Measurements from ENCODE around the gene MIEN1. TPM values are rescaled to one million over a fixed set of nuclear protein-coding genes. Genes with fewer than 3 reads are reported as not detected.
"Not testable (repeated sequence)": the region's sequence is repeated elsewhere in the genome, so short reads cannot be mapped to it uniquely, and the experiment has no call there.

Gene MIEN1
- total RNA-seq, 6 donors from 2014 or later, result 26.2 to 54.1 (median 43.2) TPM

DNA sequence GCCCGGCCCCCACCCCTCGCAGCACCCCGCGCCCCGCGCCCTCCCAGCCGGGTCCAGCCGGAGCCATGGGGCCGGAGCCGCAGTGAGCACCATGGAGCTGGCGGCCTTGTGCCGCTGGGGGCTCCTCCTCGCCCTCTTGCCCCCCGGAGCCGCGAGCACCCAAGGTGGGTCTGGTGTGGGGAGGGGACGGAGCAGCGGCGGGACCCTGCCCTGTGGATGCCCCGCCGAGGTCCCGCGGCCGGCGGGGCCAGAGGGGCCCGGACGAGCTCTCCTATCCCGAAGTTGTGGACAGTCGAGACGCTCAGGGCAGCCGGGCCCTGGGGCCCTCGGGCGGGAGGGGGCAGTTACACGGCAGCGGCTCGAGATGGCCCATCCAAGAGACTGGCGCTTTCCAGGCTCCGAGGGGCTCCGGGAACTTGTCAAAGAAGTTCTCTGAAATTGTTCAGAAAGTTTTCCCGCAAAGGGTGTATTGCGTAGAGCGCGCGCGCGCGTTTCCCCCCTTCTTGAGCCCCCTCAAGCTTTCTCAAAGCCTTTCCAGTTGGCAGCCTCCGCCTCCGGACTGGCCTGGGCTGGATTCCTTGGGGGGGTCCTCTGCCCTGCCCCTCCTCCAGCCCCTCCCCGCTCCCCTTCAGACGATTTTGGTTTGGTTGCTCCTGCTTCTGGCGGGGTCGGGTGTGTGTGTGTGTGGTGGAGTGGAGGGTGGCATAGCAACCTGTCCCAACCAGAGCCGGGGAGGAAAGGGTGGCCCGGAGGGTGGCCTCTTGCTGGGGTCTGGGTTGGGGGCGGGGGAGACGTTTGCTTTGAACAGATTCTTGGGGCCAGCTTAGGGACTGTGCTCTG lies 30.0 kb downstream of the MIEN1 start:
- ATAC-seq (ENCODE audit: low FRiP score in 2 of 2) (peak; percentile 35 to 67), DNase-seq (peak in 1 of 2 donors; percentile 88)
- Histone ChIP-seq H3K9me3 (no peaks in the 10 kb centered on the region), H3K4me1 (peaks cover 13 to 54% (median 38%) of the 10 kb centered on the region in 4 donors), H3K4me3 (peak overlapping the region; percentile 65 to 94 (median 88)), H3K27ac (peak overlapping the region; percentile 86 to 91 (median 88)), H3K27me3 (no peaks in the 10 kb centered on the region), H3K36me3 (no peaks in the 10 kb centered on the region)
- TF ChIP-seq POLR2AphosphoS5 (IDR thresholded peaks at IDR 0.05) (no peak), EP300 (IDR thresholded peaks at IDR 0.05) (no peak), POLR2A (IDR thresholded peaks at IDR 0.05) (no peak), CTCF (IDR thresholded peaks at IDR 0.05) (no peak)
- WGBS, 2 donors, result 2 to 5% methylated on average over 26 to 45 of the region's 57 CpGs

- ATAC-seq (ENCODE audit: low FRiP score in 2 of 2) (peak; percentile 80 to 91), DNase-seq (peak in 1 of 2 donors; percentile 82)
- Histone ChIP-seq H3K27me3 (no peaks in the 10 kb centered on the region), H3K36me3 (no peaks in the 10 kb centered on the region), H3K4me3 (peak within 1 kb of the TSS; percentile 65 to 94 (median 88)), H3K4me1 (peaks cover 13 to 48% (median 33%) of the 10 kb centered on the region in 4 donors), H3K27ac (peak within 1 kb of the TSS; percentile 86 to 91 (median 88)), H3K9me3 (no peaks in the 10 kb centered on the region)
- WGBS, 2 donors, result 6 to 17% methylated on average over 11 to 19 of the region's 20 CpGs
- peak in 1 of 2 donors; percentile 77 for TF ChIP-seq POLR2AphosphoS5 (IDR thresholded peaks at IDR 0.05)
- peak in 2 of 4 donors; percentile 26 to 73 for TF ChIP-seq POLR2A (IDR thresholded peaks at IDR 0.05)
- no peak for TF ChIP-seq CTCF (IDR thresholded peaks at IDR 0.05)
- no peak for TF ChIP-seq EP300 (IDR thresholded peaks at IDR 0.05)
Observed at GRCh38 chr17:39699818-39700147, 30.5 kb downstream of the MIEN1 start, which contains the start of gene ERBB2. TSS of gene ERBB2 (plus strand) at chr17:39700064. CDS start at chr17:39700239, 175 bp downstream.

- H3K27ac ChIP-seq, result peak overlapping the region; percentile 86 to 91 (median 88)
- not testable (repeated sequence) for H3K9me3 ChIP-seq; DNase-seq; ATAC-seq (ENCODE audit: low FRiP score in 2 of 2); H3K27me3 ChIP-seq; H3K36me3 ChIP-seq
- peak overlapping the region; percentile 65 to 94 (median 88) for H3K4me3 ChIP-seq
- WGBS, 2 donors, result 48 to 52% methylated on average over 11 of the region's 11 CpGs
- peaks cover 13 to 43% (median 29%) of the 10 kb centered on the region in 4 donors for H3K4me1 ChIP-seq
Observed at GRCh38 chr17:39699157-39699817, 31.0 kb downstream of the MIEN1 start.

DNA sequence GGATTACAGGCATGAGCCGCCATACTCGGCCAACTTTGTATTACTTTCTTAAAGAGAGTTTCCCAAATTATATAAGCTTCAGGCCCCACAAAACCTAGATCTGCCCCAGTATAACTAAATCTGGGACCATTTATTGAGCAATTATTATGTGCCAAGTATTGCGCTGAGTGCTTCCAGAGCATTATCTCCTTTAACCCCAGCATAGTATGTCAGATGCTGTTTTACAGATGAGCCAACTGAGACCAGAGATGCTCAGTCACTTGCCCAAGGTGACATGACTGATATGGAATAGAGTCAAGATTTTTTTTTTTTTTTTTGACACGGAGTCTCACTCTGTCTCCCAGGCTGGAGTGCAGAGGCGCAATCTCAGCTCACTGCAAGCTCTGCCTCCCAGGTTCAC lies 32.4 kb downstream of the MIEN1 start:
- DNase-seq (no peak), ATAC-seq (ENCODE audit: low FRiP score in 2 of 2) (no peak)
- Histone ChIP-seq H3K36me3 (no peaks in the 10 kb centered on the region), H3K27me3 (no peaks in the 10 kb centered on the region), H3K4me1 (peaks cover 7 to 30% (median 16%) of the 10 kb centered on the region in 4 donors), H3K9me3 (no peaks in the 10 kb centered on the region), H3K4me3 (no peak overlapping the region), H3K27ac (no peak overlapping the region)
- no peak for TF ChIP-seq EP300 (IDR thresholded peaks at IDR 0.05)
- no peak for TF ChIP-seq POLR2A (IDR thresholded peaks at IDR 0.05)
- no peak for TF ChIP-seq POLR2AphosphoS5 (IDR thresholded peaks at IDR 0.05)
- no peak for TF ChIP-seq CTCF (IDR thresholded peaks at IDR 0.05)
- 90 to 97% methylated on average over 5 of the region's 5 CpGs for WGBS, 2 donors

DNA sequence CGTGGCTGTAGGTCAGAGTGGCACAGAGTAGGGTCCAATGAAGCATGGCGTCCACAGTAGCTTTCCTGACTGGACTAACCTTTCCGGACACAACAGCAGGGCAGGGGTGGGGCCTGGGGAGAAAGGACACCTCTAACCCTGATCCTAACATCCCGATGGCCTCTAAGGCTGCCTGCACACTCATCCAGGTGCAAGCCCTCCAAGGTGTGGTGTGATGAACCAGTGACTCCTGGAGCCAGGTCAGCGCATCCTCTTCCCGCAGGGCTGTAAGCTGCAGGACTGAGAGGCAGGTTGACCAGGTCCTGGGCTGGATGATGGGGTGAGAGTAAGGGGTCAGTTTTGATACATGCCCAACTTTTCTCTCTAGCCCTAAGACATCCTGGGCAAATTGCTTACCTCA lies 33.6 kb downstream of the MIEN1 start:
- DNase-seq, result no peak
- no peaks in the 10 kb centered on the region for H3K9me3 ChIP-seq
- no peak for TF ChIP-seq CTCF (IDR thresholded peaks at IDR 0.05)
- no peak for TF ChIP-seq EP300 (IDR thresholded peaks at IDR 0.05)
- TF ChIP-seq POLR2AphosphoS5 (IDR thresholded peaks at IDR 0.05), result no peak
- TF ChIP-seq POLR2A (IDR thresholded peaks at IDR 0.05), result no peak
- no peak overlapping the region for H3K27ac ChIP-seq
- ATAC-seq (ENCODE audit: low FRiP score in 2 of 2), result no peak
- H3K4me3 ChIP-seq, result no peak overlapping the region
- no peaks in the 10 kb centered on the region for H3K27me3 ChIP-seq
- H3K36me3 ChIP-seq, result no peaks in the 10 kb centered on the region
- WGBS, 2 donors, result 94 to 100% methylated on average over 4 to 6 of the region's 6 CpGs
- peaks cover 2 to 18% (median 10%) of the 10 kb centered on the region in 4 donors for H3K4me1 ChIP-seq

Measured in upper lobe of left lung (tissue), 6 donors.